HG03139 (cell line): ENCODE measurements around the gene SLC25A25.

ENCODE experiments used
- ATAC-seq: cut with Tn5 transposase; IDR thresholded peaks from one replicate; pipeline ENCODE4 v1.9.1; 2021; ENCODE audit not compliant: unreplicated experiment

The SLC25A25 gene

GRCh38 chr9:128072144-128073021 lies 4.4 kb downstream of the SLC25A25 start:
- no peak for ATAC-seq

- no peak for ATAC-seq
These were observed 5.3 kb downstream of the SLC25A25 start for GRCh38 chr9:128073253-128073886.

- ATAC-seq = no peak
These were observed 9.9 kb downstream of the SLC25A25 start for GRCh38 chr9:128077847-128078503.

- no peak for ATAC-seq
These were observed 10.7 kb downstream of the SLC25A25 start for GRCh38 chr9:128078504-128079434.

- ATAC-seq = no peak
These were observed 12.2 kb downstream of the SLC25A25 start for GRCh38 chr9:128080206-128080605.

- ATAC-seq = no peak
These were observed 13.0 kb downstream of the SLC25A25 start for GRCh38 chr9:128081056-128081455.

- no peak for ATAC-seq
These were observed 14.1 kb downstream of the SLC25A25 start for GRCh38 chr9:128082151-128082550.

- ATAC-seq = no peak
These were observed 16.7 kb downstream of the SLC25A25 start for GRCh38 chr9:128084746-128085145.

GRCh38 chr9:128085943-128086342 lies 17.9 kb downstream of the SLC25A25 start:
- no peak for ATAC-seq

GRCh38 chr9:128087262-128087661 lies 19.2 kb downstream of the SLC25A25 start:
- no peak for ATAC-seq

- no peak for ATAC-seq
These were observed 20.4 kb downstream of the SLC25A25 start for GRCh38 chr9:128088253-128088945.

- no peak for ATAC-seq
These were observed 21.3 kb downstream of the SLC25A25 start for GRCh38 chr9:128089299-128089698.

- no peak for ATAC-seq
These were observed 23.1 kb downstream of the SLC25A25 start for GRCh38 chr9:128091144-128091543.

GRCh38 chr9:128091571-128091970 lies 23.5 kb downstream of the SLC25A25 start:
- no peak for ATAC-seq

GRCh38 chr9:128092199-128092977 lies 24.4 kb downstream of the SLC25A25 start:
- ATAC-seq = no peak

GRCh38 chr9:128093011-128093410 lies 25.0 kb downstream of the SLC25A25 start:
- ATAC-seq = no peak

GRCh38 chr9:128094166-128094949 lies 26.3 kb downstream of the SLC25A25 start:
- ATAC-seq = peak; percentile 58

- ATAC-seq = no peak
These were observed 27.0 kb downstream of the SLC25A25 start for GRCh38 chr9:128094950-128095544.
